B cell (primary cell): ENCODE measurements around the gene RPS6KA1. TPM values are rescaled to one million over a fixed set of nuclear protein-coding genes. Genes with fewer than 3 reads are reported as not detected.

Source experiments
- ATAC-seq: fragments of 200-7000 bp; cut with Tn5 transposase; one replicate; pipeline ENCODE4 v1.10.0; 2021; ENCODE audit warnings: low read depth, mild to moderate bottlenecking, moderate number of reproducible peaks, moderate library complexity
- CTCF ChIA-PET: fragments of 350-600 bp; sonication (Branson Sonifier 250); formaldehyde crosslinking; loops from one replicate; lab custom pipeline; 2021; ENCODE audit warnings: antibody characterized with exemption, inconsistent platforms; lab: Charles Lee
- POLR2A ChIA-PET: fragments of 350-600 bp; sonication (Branson Sonifier 250); formaldehyde crosslinking; loops from one replicate; lab custom pipeline; 2021; ENCODE audit warnings: antibody characterized with exemption; lab: Charles Lee
- DNase-seq: peaks from one replicate; pipeline ENCODE4 v3.0.0; 2013
- H2AFZ ChIP-seq: 2 replicates; pipeline ENCODE4 v1.6.1; 2012; ENCODE audit warnings: mild to moderate bottlenecking, low read depth, low read length; ENCODE audit not compliant: insufficient read depth, poor library complexity, severe bottlenecking
- H3K27ac ChIP-seq, 2 donors: 1 replicate in 1 of 2; 2 replicates in 1 of 2; pipeline ENCODE4 v1.5.1; 2012 to 2013; ENCODE audit warnings: low read length in 2 of 2, mild to moderate bottlenecking in 2 of 2, moderate library complexity in 1 of 2
- H3K27me3 ChIP-seq, 4 experiments: fragments of 200-600 bp in 1 of 4; sonication (generic) in 1 of 4; replicated peaks in 1 of 4; 1 replicate in 2 of 4; 2 replicates in 2 of 4; pipeline versions ENCODE4 v1.6.1 to v1.7.0; 2013 to 2016; ENCODE audit warnings: low read length in 3 of 4, mild to moderate bottlenecking in 2 of 4, mixed read lengths in 1 of 4, moderate library complexity in 1 of 4; ENCODE audit not compliant: insufficient read depth in 4 of 4, control insufficient read depth in 3 of 4; ENCODE audit errors: control extremely low read depth in 1 of 4
- H3K36me3 ChIP-seq, 2 experiments: replicated peaks in 1 of 2; 1 replicate in 1 of 2; 2 replicates in 1 of 2; pipeline versions ENCODE4 v1.6.1 to v1.7.1; 2013; ENCODE audit warnings: low read length in 1 of 2; ENCODE audit not compliant: insufficient read depth in 2 of 2, control insufficient read depth in 1 of 2; ENCODE audit errors: control extremely low read depth in 1 of 2, extremely low read depth in 1 of 2
- H3K4me1 ChIP-seq, 2 donors: fragments of 200-600 bp in 1 of 2; sonication (generic) in 1 of 2; 1 replicate in 1 of 2; 2 replicates in 1 of 2; pipeline versions ENCODE4 v1.5.1 to v1.6.1; 2013 to 2017; ENCODE audit warnings: low read length in 2 of 2; ENCODE audit not compliant: control insufficient read depth in 2 of 2, insufficient read depth in 2 of 2
- H3K4me2 ChIP-seq: replicated peaks from 2 replicates; pipeline ENCODE3; 2012; ENCODE audit warnings: mild to moderate bottlenecking, low read depth, low read length; ENCODE audit not compliant: poor library complexity, severe bottlenecking
- H3K4me3 ChIP-seq, 5 experiments: fragments of 200-600 bp in 1 of 5; sonication (generic) in 1 of 5; 1 replicate in 3 of 5; 2 replicates in 2 of 5; pipeline versions ENCODE4 v1.5.1 to v1.7.0; 2011 to 2016; ENCODE audit warnings: low read length in 4 of 5, mild to moderate bottlenecking in 4 of 5, low read depth in 2 of 5, control low read depth in 1 of 5, moderate library complexity in 1 of 5; ENCODE audit not compliant: insufficient read depth in 1 of 5; ENCODE audit errors: control extremely low read depth in 1 of 5, extremely low read depth in 1 of 5
- H3K79me2 ChIP-seq: fragments of 200-600 bp; sonication (generic); one replicate; pipeline ENCODE4 v1.6.0; 2016; ENCODE audit warnings: low read length; ENCODE audit not compliant: control insufficient read depth, insufficient read depth
- H3K9ac ChIP-seq: fragments of 200-600 bp; sonication (generic); 2 replicates; pipeline ENCODE4 v1.6.1; 2017; ENCODE audit warnings: mild to moderate bottlenecking, low read length, moderate library complexity
- H3K9me3 ChIP-seq, 3 donors: one replicate each; pipeline versions ENCODE4 v1.6.1 to v1.7.1; 2013; ENCODE audit warnings: low read length in 2 of 3; ENCODE audit not compliant: control insufficient read depth in 2 of 3, insufficient read depth in 1 of 3; ENCODE audit errors: control extremely low read depth in 1 of 3
- H4K20me1 ChIP-seq: 2 replicates; pipeline ENCODE4 v1.6.0; 2012; ENCODE audit warnings: mild to moderate bottlenecking, low read length; ENCODE audit not compliant: insufficient read depth, control insufficient read depth, poor library complexity, severe bottlenecking
- H3K27ac Mint-ChIP-seq: one replicate; pipeline ENCODE4 v1.8.0; 2021; ENCODE audit warnings: mixed read lengths
- H3K27me3 Mint-ChIP-seq: one replicate; pipeline ENCODE4 v1.8.0; 2021; ENCODE audit warnings: mixed read lengths
- H3K4me1 Mint-ChIP-seq: one replicate; pipeline ENCODE4 v1.8.0; 2021; ENCODE audit warnings: mixed read lengths
- H3K4me3 Mint-ChIP-seq: one replicate; pipeline ENCODE4 v1.8.0; 2021; ENCODE audit warnings: mixed read lengths
- H3K9me3 Mint-ChIP-seq: one replicate; pipeline ENCODE4 v1.8.0; 2022; ENCODE audit warnings: mixed read lengths; ENCODE audit not compliant: insufficient read depth
- CTCF ChIP-seq: fragments of 200-600 bp; IDR thresholded peaks from one replicate; pipeline ENCODE4 v1.8.0; 2022; ENCODE audit warnings: antibody characterized with exemption, mild to moderate bottlenecking
- EZH2 ChIP-seq: IDR thresholded peaks from 2 replicates; pipeline ENCODE4 v1.6.1; 2012; ENCODE audit warnings: borderline replicate concordance, low read depth, mild to moderate bottlenecking, moderate library complexity, low read length; ENCODE audit not compliant: insufficient read depth, poor library complexity, severe bottlenecking
- WGBS: methylation state at CpG from one replicate; pipeline ENCODE4 v1.1.5; 2013; ENCODE audit warnings: missing lambda C conversion rate; ENCODE audit not compliant: insufficient coverage; 5-methylcytosine and 5-hydroxymethylcytosine counted together
- intact Hi-C: fragments of 100-400 bp; cut with micrococcal nuclease; formaldehyde crosslinking; loops from one replicate; pipeline ENCODE4 v1.10.0; 2022
- polyA plus RNA-seq: library from polyadenylated mRNA; depleted of rRNA; stranded (reverse); fragments of >200 nt; gene quantifications from 2 replicates; pipeline ENCODE4 v1.2.3, GENCODE V29; 2012
- total RNA-seq, 2 donors: library from RNA; stranded (reverse); fragments of 120-200 nt in 1 of 2; gene quantifications; 1 replicate in 1 of 2; 2 replicates in 1 of 2; pipeline versions ENCODE4 v1.2.3 to v1.2.4, GENCODE V29; 2013 to 2022

Gene RPS6KA1
- total and polyA plus RNA-seq, 2 donors (not counting 1 experiment from before 2014, with no cell fraction given) = 72.0 to 99.9 TPM

- Mint-ChIP-seq H3K4me1 (peaks cover 90% of the 10 kb centered on the region), H3K27me3 (no peaks in the 10 kb centered on the region), H3K4me3 (peak overlapping the region; percentile 90), H3K27ac (peak overlapping the region; percentile 99), H3K9me3 (no peaks in the 10 kb centered on the region)
- Histone ChIP-seq H3K27me3 (no peaks in the 10 kb centered on the region), H4K20me1 (peaks cover 19% of the 10 kb centered on the region), H3K27ac (peak overlapping the region; percentile 87 to 92), H3K4me1 (peaks cover 92 to 100% of the 10 kb centered on the region in 2 donors), H3K4me3 (peak overlapping the region; percentile 38 to 70 (median 51)), H3K79me2 (peaks cover 23% of the 10 kb centered on the region), H3K4me2 (peak overlapping the region; percentile 96), H3K36me3 (peaks cover 0 to 13% of the 10 kb centered on the region in 2 experiments), H3K9ac (peak overlapping the region; percentile 62), H3K9me3 (no peaks in the 10 kb centered on the region), H2AFZ (no peak overlapping the region)
- DNase-seq = peak; percentile 89
- TF ChIP-seq CTCF (no peak), EZH2 (no peak)
- ChIA-PET POLR2A (interaction anchor here (0.6 to 2.6 kb wide), 5 partner anchors 12 to 823 kb away, joined by 5 to 32 read pairs (median 6); partner anchors contain the start of gene PIGV), CTCF (interaction anchor here (0.6 to 3.2 kb wide), 10 partner anchors 8 to 246 kb away, joined by 3 to 34 read pairs (median 6); partner anchors contain the start of genes PIGV and RPS6KA1)
- ATAC-seq = peak; percentile 37
- 0% methylated on average over 6 of the region's 9 CpGs for WGBS
- intact Hi-C loops = loop anchor here (1.0 to 5.0 kb wide), 6 partner anchors 14 to 254 kb away; partner anchors contain the start of genes ARID1A, HMGN2 and RPS6KA1
Observed at GRCh38 chr1:26542771-26543451, 13.3 kb downstream of the RPS6KA1 start.

- Histone ChIP-seq H3K27ac (peak overlapping the region; percentile 87 to 92), H3K4me1 (peaks cover 89 to 98% of the 10 kb centered on the region in 2 donors), H4K20me1 (peaks cover 25% of the 10 kb centered on the region), H3K36me3 (peaks cover 0 to 18% of the 10 kb centered on the region in 2 experiments), H3K9ac (peak overlapping the region; percentile 62), H3K79me2 (peaks cover 29% of the 10 kb centered on the region), H3K27me3 (no peaks in the 10 kb centered on the region), H3K9me3 (no peaks in the 10 kb centered on the region), H2AFZ (no peak overlapping the region), H3K4me2 (peak overlapping the region; percentile 96), H3K4me3 (peak overlapping the region; percentile 38 to 70 (median 51))
- CTCF ChIA-PET = no interaction called here
- Mint-ChIP-seq H3K4me3 (peak overlapping the region; percentile 90), H3K9me3 (no peaks in the 10 kb centered on the region), H3K4me1 (peaks cover 89% of the 10 kb centered on the region), H3K27ac (peak overlapping the region; percentile 99), H3K27me3 (no peaks in the 10 kb centered on the region)
- TF ChIP-seq CTCF (no peak), EZH2 (no peak)
- POLR2A ChIA-PET = interaction anchor here (0.6 to 1.0 kb wide), 3 partner anchors 43 to 822 kb away, joined by 3 to 6 read pairs (median 5); partner anchors contain the start of gene PIGV
- ATAC-seq (no peak), DNase-seq (no peak)
- intact Hi-C loops = loop anchor here (1.0 to 5.0 kb wide), 4 partner anchors 71 to 254 kb away; partner anchors contain the start of genes ARID1A and HMGN2
- WGBS = 17% methylated on average over 4 of the region's 5 CpGs
Observed at GRCh38 chr1:26543462-26543861, 13.9 kb downstream of the RPS6KA1 start.
